ENCODE results near the gene CYTH1. TPM values are rescaled to one million over a fixed set of nuclear protein-coding genes. Genes with fewer than 3 reads are reported as not detected.

CYTH1 gene
- total RNA-seq, 1 donor: 21.4 TPM

- DNase-seq (ENCODE audit: insufficient read length, low spot score, missing footprints): no peak
- TF ChIP-seq CTCF (IDR thresholded peaks at IDR 0.05; ENCODE audit: extremely low read depth, low read depth, low read length): no peak
- Histone ChIP-seq H3K4me2 (ENCODE audit: insufficient read depth, low read length) (no peak overlapping the region), H3K27ac (ENCODE audit: low read depth, low read length) (no peak overlapping the region), H3K79me2 (ENCODE audit: insufficient read depth, low read length) (no peaks in the 10 kb centered on the region), H3K36me3 (ENCODE audit: insufficient read depth, low read length) (no peaks in the 10 kb centered on the region), H3K27me3 (ENCODE audit: insufficient read depth, low read length) (no peaks in the 10 kb centered on the region), H3K9me3 (ENCODE audit: low read depth, low read length) (no peaks in the 10 kb centered on the region), H3K4me1 (ENCODE audit: insufficient read depth, low read length) (peaks cover 8% of the 10 kb centered on the region), H4K20me1 (ENCODE audit: insufficient read depth, low read length) (no peaks in the 10 kb centered on the region), H2AFZ (ENCODE audit: low read length) (no peak overlapping the region), H3K4me3 (ENCODE audit: insufficient read depth, low read length) (no peak overlapping the region)
Measured at GRCh38 chr17:78647032-78647431, 135.0 kb downstream of the CYTH1 start.

GRCh38 chr17:78645421-78646295 is 136.4 kb downstream of the CYTH1 start:
- H3K79me2 ChIP-seq (ENCODE audit: insufficient read depth, low read length): no peaks in the 10 kb centered on the region
- no peaks in the 10 kb centered on the region for H3K36me3 ChIP-seq (ENCODE audit: insufficient read depth, low read length)
- H3K9me3 ChIP-seq (ENCODE audit: low read depth, low read length): no peaks in the 10 kb centered on the region
- no peaks in the 10 kb centered on the region for H3K4me1 ChIP-seq (ENCODE audit: insufficient read depth, low read length)
- no peak overlapping the region for H3K4me3 ChIP-seq (ENCODE audit: insufficient read depth, low read length)
- H2AFZ ChIP-seq (ENCODE audit: low read length): peak overlapping the region; percentile 47
- H3K27me3 ChIP-seq (ENCODE audit: insufficient read depth, low read length): no peaks in the 10 kb centered on the region
- no peaks in the 10 kb centered on the region for H4K20me1 ChIP-seq (ENCODE audit: insufficient read depth, low read length)
- TF ChIP-seq CTCF (IDR thresholded peaks at IDR 0.05; ENCODE audit: extremely low read depth, low read depth, low read length): no peak
- peak; percentile 50 for DNase-seq (ENCODE audit: insufficient read length, low spot score, missing footprints)
- no peak overlapping the region for H3K4me2 ChIP-seq (ENCODE audit: insufficient read depth, low read length)
- no peak overlapping the region for H3K27ac ChIP-seq (ENCODE audit: low read depth, low read length)

GRCh38 chr17:78644931-78645351 is 137.1 kb downstream of the CYTH1 start:
- Histone ChIP-seq H3K79me2 (ENCODE audit: insufficient read depth, low read length) (no peaks in the 10 kb centered on the region), H3K4me3 (ENCODE audit: insufficient read depth, low read length) (no peak overlapping the region), H3K36me3 (ENCODE audit: insufficient read depth, low read length) (no peaks in the 10 kb centered on the region), H3K27me3 (ENCODE audit: insufficient read depth, low read length) (no peaks in the 10 kb centered on the region), H4K20me1 (ENCODE audit: insufficient read depth, low read length) (no peaks in the 10 kb centered on the region), H3K4me2 (ENCODE audit: insufficient read depth, low read length) (no peak overlapping the region), H3K4me1 (ENCODE audit: insufficient read depth, low read length) (no peaks in the 10 kb centered on the region), H3K27ac (ENCODE audit: low read depth, low read length) (no peak overlapping the region), H3K9me3 (ENCODE audit: low read depth, low read length) (no peaks in the 10 kb centered on the region), H2AFZ (ENCODE audit: low read length) (no peak overlapping the region)
- TF ChIP-seq CTCF (IDR thresholded peaks at IDR 0.05; ENCODE audit: extremely low read depth, low read depth, low read length): no peak
- DNase-seq (ENCODE audit: insufficient read length, low spot score, missing footprints): no peak

GRCh38 chr17:78644224-78644623 is 137.8 kb downstream of the CYTH1 start:
- DNase-seq (ENCODE audit: insufficient read length, low spot score, missing footprints): no peak
- Histone ChIP-seq H3K27me3 (ENCODE audit: insufficient read depth, low read length) (no peaks in the 10 kb centered on the region), H3K9me3 (ENCODE audit: low read depth, low read length) (no peaks in the 10 kb centered on the region), H3K4me1 (ENCODE audit: insufficient read depth, low read length) (no peaks in the 10 kb centered on the region), H3K4me2 (ENCODE audit: insufficient read depth, low read length) (no peak overlapping the region), H3K4me3 (ENCODE audit: insufficient read depth, low read length) (no peak overlapping the region), H3K36me3 (ENCODE audit: insufficient read depth, low read length) (no peaks in the 10 kb centered on the region), H3K27ac (ENCODE audit: low read depth, low read length) (no peak overlapping the region), H2AFZ (ENCODE audit: low read length) (no peak overlapping the region), H4K20me1 (ENCODE audit: insufficient read depth, low read length) (no peaks in the 10 kb centered on the region), H3K79me2 (ENCODE audit: insufficient read depth, low read length) (no peaks in the 10 kb centered on the region)
- TF ChIP-seq CTCF (IDR thresholded peaks at IDR 0.05; ENCODE audit: extremely low read depth, low read depth, low read length): no peak
